Measurements from ENCODE around the gene HOXA2. TPM values are rescaled to one million over a fixed set of nuclear protein-coding genes. Genes with fewer than 3 reads are reported as not detected.

HOXA2 gene
- total RNA-seq, 2 experiments from 2014 or later, result 0.25 to 0.42 TPM

DNA sequence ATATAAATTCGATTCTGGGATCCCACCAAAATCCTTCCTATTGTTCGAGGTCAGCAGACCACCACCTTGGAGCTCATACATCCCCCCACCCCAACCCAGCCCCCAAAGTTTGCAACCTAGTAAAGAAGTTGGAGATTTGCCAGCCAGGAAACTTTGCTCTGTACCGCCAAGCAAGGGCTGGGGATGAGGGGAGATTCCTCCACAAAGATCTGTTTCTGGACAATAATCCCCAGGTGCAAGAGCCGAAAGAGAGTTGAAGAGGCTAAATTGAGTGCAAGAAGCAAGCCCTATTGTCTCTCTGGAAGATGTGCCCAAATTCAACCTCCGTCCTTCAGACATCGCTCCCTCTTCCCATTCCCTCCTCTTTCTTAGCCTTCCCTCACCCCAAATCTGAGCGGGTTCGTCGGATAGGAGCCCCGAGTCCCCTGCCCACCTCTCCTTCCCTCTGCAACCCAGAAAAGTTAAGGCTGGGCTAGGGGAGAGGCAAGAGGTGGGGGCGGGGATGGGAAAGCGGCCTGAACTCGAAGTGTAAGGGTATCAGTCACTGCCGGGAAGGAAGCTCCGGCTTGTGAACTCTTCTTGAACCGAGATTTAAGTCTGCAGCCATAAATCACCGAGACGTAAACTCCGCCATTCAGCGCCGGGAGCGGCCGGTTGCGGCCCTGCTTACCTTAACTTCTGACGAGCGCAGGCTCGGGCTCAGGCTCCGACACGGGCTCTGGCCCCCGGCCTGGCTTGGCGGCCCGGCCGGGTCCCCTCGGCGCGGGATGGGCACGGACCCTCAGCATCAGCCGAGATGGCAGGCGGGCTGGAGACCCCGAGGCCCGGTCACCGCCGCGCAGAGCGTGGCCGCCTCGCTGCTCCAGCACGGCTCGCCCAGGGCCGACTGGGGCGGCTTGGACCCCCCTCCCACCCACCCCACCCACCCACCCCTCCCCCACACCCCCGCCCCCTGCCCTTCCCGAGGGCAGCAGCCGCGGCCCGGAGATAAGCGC lies 10.8 kb upstream of the HOXA2 start:
- no peak overlapping the region for H3K27ac ChIP-seq (ENCODE audit: low read depth, low read length, poor library complexity, severe bottlenecking)
- no peaks in the 10 kb centered on the region for H3K79me2 ChIP-seq (ENCODE audit: insufficient read depth, low read depth, low read length)
- no peak overlapping the region for H3K4me2 ChIP-seq (ENCODE audit: low read length)
- no TSS peak for BruUV-seq (replicated peaks)
- TF ChIP-seq, protein P1, sequence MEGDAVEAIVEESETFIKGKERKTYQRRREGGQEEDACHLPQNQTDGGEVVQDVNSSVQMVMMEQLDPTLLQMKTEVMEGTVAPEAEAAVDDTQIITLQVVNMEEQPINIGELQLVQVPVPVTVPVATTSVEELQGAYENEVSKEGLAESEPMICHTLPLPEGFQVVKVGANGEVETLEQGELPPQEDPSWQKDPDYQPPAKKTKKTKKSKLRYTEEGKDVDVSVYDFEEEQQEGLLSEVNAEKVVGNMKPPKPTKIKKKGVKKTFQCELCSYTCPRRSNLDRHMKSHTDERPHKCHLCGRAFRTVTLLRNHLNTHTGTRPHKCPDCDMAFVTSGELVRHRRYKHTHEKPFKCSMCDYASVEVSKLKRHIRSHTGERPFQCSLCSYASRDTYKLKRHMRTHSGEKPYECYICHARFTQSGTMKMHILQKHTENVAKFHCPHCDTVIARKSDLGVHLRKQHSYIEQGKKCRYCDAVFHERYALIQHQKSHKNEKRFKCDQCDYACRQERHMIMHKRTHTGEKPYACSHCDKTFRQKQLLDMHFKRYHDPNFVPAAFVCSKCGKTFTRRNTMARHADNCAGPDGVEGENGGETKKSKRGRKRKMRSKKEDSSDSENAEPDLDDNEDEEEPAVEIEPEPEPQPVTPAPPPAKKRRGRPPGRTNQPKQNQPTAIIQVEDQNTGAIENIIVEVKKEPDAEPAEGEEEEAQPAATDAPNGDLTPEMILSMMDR (conservative IDR thresholded peaks at IDR 0.05; ENCODE audit: low read length), result no peak
- TF ChIP-seq EZH2phosphoT487 (IDR thresholded peaks at IDR 0.05; ENCODE audit: borderline replicate concordance, low read depth, low read length), result no peak
- intact Hi-C loops (cut with micrococcal nuclease; ENCODE audit: unreplicated experiment), result no loop called here
- no peak for DNase-seq (ENCODE audit: low spot score)
- H3K9me3 ChIP-seq (ENCODE audit: low read length), result no peaks in the 10 kb centered on the region
- no peak overlapping the region for H2AFZ ChIP-seq (ENCODE audit: low read length)
- H3K4me1 ChIP-seq (ENCODE audit: insufficient read depth, low read length, poor library complexity, severe bottlenecking), result no peaks in the 10 kb centered on the region
- no peak overlapping the region for H3K4me3 ChIP-seq (ENCODE audit: low read depth, low read length, poor library complexity, severe bottlenecking)
- ChIA-PET POLR2A (interaction anchor here (0.5 kb wide), 1 partner anchor 40 kb away, joined by 5 read pairs; no protein-coding TSS in a partner anchor), CTCF (ENCODE audit: unreplicated experiment) (no interaction called here)
- no peaks in the 10 kb centered on the region for H3K9me2 ChIP-seq (ENCODE audit: insufficient read depth, low read length)
- no peaks in the 10 kb centered on the region for H4K20me1 ChIP-seq (ENCODE audit: insufficient read depth, low read length)
- H3K36me3 ChIP-seq (ENCODE audit: insufficient read depth, low read length), result no peaks in the 10 kb centered on the region

DNA sequence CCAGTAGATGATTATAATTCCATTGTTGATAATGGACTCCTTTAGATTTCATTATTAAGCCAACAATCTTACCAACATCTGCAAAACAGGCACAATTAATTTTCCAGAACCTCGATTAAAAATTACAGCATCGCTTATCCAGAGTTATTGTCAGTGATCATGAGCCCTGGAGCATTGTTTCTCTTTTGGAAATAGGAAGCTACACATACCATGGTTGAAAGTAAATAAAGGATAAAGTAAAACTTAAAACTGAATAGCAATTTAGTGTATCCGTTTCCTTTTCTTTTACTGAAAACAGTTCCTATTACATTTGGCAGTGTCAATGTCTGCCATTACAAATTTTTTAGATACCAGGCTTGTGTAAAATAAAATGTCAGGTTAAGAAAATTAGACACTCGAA lies 9.9 kb upstream of the HOXA2 start:
- no peak overlapping the region for H3K4me2 ChIP-seq (ENCODE audit: low read length)
- H3K4me3 ChIP-seq (ENCODE audit: low read depth, low read length, poor library complexity, severe bottlenecking), result no peak overlapping the region
- DNase-seq (ENCODE audit: low spot score), result no peak
- no peaks in the 10 kb centered on the region for H3K36me3 ChIP-seq (ENCODE audit: insufficient read depth, low read length)
- ChIA-PET CTCF (ENCODE audit: unreplicated experiment) (no interaction called here), POLR2A (interaction anchor here (0.5 kb wide), 1 partner anchor 39 kb away, joined by 5 read pairs; no protein-coding TSS in a partner anchor)
- no peaks in the 10 kb centered on the region for H4K20me1 ChIP-seq (ENCODE audit: insufficient read depth, low read length)
- H3K9me3 ChIP-seq (ENCODE audit: low read length), result no peaks in the 10 kb centered on the region
- H2AFZ ChIP-seq (ENCODE audit: low read length), result no peak overlapping the region
- no peaks in the 10 kb centered on the region for H3K4me1 ChIP-seq (ENCODE audit: insufficient read depth, low read length, poor library complexity, severe bottlenecking)
- no peaks in the 10 kb centered on the region for H3K79me2 ChIP-seq (ENCODE audit: insufficient read depth, low read depth, low read length)
- no peaks in the 10 kb centered on the region for H3K9me2 ChIP-seq (ENCODE audit: insufficient read depth, low read length)
- no TSS peak for BruUV-seq (replicated peaks)
- intact Hi-C loops (cut with micrococcal nuclease; ENCODE audit: unreplicated experiment), result no loop called here
- no peak for TF ChIP-seq EZH2phosphoT487 (IDR thresholded peaks at IDR 0.05; ENCODE audit: borderline replicate concordance, low read depth, low read length)
- TF ChIP-seq, protein P1 (conservative IDR thresholded peaks at IDR 0.05; ENCODE audit: low read length), result no peak
- no peak overlapping the region for H3K27ac ChIP-seq (ENCODE audit: low read depth, low read length, poor library complexity, severe bottlenecking)

DNA sequence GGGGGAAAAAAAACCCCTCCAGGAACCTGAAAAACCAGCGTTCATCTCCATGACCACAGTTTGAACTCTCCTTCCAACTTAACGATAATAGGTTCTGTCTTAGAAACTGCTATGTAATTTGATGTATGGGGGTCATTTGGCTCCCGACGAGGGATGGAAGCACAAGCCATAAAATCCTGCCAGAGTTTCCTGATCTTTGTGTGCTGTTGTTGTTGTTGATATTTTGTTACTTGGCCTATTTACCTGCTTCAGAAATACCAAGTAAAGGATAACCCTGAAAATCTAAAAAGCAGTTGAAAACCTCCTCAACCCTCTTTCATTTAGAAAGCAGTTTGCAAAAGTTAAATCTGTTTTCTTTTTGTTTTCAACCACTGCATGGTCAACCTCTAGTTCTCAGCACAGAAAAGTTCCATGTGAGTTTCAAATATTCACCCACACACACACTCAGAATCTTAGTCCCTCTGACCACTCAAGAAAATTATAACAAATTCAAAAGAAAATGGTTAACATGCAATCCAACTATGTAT lies 9.3 kb upstream of the HOXA2 start:
- POLR2A ChIA-PET, result no interaction called here
- BruUV-seq (replicated peaks), result no TSS peak
- Histone ChIP-seq H3K36me3 (ENCODE audit: insufficient read depth, low read length) (no peaks in the 10 kb centered on the region), H3K4me3 (ENCODE audit: low read depth, low read length, poor library complexity, severe bottlenecking) (no peak overlapping the region), H3K9me2 (ENCODE audit: insufficient read depth, low read length) (no peaks in the 10 kb centered on the region), H4K20me1 (ENCODE audit: insufficient read depth, low read length) (no peaks in the 10 kb centered on the region), H3K4me2 (ENCODE audit: low read length) (no peak overlapping the region), H2AFZ (ENCODE audit: low read length) (no peak overlapping the region), H3K4me1 (ENCODE audit: insufficient read depth, low read length, poor library complexity, severe bottlenecking) (no peaks in the 10 kb centered on the region), H3K9me3 (ENCODE audit: low read length) (no peaks in the 10 kb centered on the region), H3K27ac (ENCODE audit: low read depth, low read length, poor library complexity, severe bottlenecking) (no peak overlapping the region), H3K79me2 (ENCODE audit: insufficient read depth, low read depth, low read length) (no peaks in the 10 kb centered on the region)
- intact Hi-C loops (cut with micrococcal nuclease; ENCODE audit: unreplicated experiment), result no loop called here
- TF ChIP-seq EZH2phosphoT487 (IDR thresholded peaks at IDR 0.05; ENCODE audit: borderline replicate concordance, low read depth, low read length), result no peak
- TF ChIP-seq, protein P1 (conservative IDR thresholded peaks at IDR 0.05; ENCODE audit: low read length), result no peak
- CTCF ChIA-PET (ENCODE audit: unreplicated experiment), result no interaction called here
- no peak for DNase-seq (ENCODE audit: low spot score)

Measured in OCI-LY7 (cell line).